Measurements from ENCODE around the gene ATP1A2.

Gene ATP1A2

DNA sequence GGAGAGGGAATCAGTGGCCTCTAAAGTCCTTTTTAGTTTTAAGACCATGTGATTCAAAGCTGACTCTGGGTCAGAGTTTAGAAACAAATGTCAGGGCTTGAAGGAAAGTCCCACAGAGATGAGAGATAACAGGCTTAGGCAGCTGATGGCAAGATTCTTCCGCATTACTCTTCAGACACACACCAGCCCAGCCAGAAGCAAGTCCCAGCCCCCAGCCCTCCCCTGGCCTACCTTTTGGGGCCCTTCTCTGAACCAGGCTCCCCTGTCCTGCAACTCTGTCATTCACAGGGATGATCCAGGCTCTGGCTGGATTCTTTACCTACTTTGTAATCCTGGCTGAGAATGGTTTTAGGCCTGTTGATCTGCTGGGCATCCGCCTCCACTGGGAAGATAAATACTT lies 61.7 kb downstream of the ATP1A2 start:
- DNase-seq (ENCODE audit: low spot score): no peak

DNA sequence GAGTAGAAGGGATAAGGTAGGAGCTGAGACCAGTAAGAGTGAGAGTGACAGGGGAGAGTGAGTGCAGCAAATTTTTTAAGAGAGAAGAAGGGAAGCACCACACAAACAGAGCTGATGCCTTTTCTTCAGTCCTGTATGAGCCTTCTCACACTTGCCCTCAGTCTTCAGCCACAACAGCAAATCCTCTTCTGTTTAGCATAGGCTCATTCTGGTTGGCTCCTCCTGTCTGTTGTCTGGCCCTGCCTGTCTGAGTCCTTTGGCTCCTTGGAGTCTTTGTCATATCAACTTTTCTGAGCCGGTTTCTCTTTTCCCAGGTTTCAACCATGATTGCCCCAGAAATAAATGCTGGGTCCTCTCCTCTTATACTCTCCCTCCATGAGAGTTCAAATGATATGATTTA lies 62.1 kb downstream of the ATP1A2 start:
- no peak for DNase-seq (ENCODE audit: low spot score)

DNA sequence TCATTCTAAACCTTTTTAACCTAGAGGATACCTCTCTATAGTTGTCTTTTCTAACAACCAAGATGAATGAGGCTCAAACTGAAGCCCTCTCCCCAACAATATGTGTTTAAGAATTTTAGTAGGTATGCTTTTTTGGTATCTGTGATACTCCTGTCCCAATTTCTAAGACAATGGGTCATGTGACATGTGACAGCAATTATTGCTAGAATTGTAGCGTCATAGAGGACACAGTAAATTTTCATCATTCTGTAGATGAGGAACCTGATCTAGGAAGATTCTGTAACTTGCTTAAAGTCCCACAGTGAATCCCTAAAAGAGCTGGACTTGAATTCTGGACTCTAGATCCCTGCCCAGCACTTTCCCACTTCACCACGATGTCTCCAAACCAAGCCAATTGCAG lies 63.2 kb downstream of the ATP1A2 start:
- DNase-seq (ENCODE audit: low spot score): no peak

DNA sequence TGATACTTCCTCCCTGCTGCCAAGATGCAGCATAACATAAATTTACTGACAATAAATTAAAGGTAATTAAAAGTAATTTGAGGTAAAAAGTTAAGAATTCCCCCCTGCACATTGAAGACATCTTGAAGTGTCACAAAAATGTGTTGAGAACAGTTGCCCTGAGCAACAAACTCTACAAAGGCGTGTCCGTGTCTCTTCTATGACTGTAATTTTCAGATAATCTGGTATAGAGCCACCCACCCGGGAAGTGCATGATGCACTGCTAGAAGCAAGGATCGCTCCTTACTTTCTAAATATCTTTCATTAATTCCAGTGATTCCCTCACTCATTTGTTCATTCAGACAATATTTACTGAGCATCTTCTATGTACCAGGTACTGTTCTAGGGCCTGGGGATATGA lies 63.8 kb downstream of the ATP1A2 start:
- no peak for DNase-seq (ENCODE audit: low spot score)

DNA sequence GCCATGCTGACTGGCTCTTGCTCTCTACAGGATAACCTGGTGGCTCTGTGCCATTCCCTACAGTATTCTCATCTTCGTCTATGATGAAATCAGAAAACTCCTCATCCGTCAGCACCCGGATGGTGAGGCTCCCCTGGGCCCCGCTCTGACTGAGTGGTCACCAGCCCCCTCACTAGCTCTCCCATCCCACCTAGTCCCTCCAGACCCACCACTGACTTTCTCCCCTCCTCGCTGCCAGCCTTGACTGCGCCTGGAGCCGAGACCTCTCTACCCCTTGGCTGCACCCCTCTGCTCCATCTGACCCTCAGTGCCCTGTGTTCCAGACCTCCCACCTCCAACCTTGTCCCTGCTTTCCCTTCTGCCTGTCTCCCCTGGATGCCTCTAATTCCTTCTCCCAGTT lies 70.7 kb downstream of the ATP1A2 start:
- DNase-seq (ENCODE audit: low spot score): no peak

DNA sequence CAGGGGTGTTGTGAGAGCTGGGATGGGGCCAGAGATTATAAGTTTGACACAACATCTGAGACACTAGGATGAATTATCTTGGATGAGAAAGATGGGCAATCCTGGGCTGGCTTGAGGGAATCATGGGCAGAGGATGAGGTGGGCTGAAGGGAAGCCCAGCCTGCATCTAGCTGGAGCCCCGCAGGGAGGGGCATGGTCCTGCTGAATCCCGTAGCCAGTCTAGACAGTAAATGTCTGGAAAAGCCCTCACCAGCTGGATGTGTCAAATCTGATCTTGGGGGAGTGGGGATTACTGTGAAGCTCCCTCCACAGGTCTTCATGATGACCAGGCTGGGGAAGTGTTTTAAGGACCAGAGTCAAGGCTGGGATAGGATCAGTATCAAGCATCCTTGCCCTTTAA lies 71.2 kb downstream of the ATP1A2 start:
- no peak for DNase-seq (ENCODE audit: low spot score)

DNA sequence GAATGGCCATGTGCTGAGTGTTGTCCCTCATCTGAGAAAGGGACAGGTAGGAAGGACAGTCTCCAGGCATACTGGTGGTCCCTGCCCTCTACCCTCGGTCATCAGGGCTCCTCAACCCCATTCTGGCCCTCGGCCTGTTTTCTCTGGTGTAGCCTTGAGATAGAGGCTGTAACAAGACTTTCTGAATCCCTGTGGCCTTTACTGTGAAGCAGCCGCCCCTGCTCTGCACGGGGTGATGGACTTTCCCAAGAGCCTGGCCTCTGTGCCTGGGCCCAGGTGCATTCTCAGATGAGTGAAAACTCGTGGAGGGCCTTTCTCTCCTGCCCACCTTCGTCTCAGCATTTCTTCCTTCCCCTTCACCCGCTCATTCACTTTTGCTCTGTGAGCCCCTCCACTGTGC lies 71.8 kb downstream of the ATP1A2 start:
- no peak for DNase-seq (ENCODE audit: low spot score)

DNA sequence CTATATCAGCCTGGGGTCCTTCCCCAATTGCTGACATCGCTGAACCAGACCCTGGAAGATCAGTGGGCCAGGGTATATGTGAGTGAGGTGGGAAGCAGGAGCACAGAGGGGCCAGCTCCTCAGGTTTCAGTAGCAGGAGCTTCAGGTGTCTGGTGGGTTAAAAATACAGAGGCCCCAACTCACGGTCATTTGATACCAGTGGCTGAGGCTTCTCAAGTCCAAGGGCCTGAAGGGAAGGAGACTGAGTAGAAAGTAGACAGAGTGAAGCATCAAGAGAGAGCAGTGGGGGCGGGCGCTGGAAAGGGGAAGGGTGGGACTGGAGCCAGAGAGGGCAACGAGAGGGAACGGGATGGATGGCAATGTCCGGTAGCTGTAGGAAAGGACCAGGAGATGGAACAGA lies 72.8 kb downstream of the ATP1A2 start:
- DNase-seq (ENCODE audit: low spot score): no peak

DNA sequence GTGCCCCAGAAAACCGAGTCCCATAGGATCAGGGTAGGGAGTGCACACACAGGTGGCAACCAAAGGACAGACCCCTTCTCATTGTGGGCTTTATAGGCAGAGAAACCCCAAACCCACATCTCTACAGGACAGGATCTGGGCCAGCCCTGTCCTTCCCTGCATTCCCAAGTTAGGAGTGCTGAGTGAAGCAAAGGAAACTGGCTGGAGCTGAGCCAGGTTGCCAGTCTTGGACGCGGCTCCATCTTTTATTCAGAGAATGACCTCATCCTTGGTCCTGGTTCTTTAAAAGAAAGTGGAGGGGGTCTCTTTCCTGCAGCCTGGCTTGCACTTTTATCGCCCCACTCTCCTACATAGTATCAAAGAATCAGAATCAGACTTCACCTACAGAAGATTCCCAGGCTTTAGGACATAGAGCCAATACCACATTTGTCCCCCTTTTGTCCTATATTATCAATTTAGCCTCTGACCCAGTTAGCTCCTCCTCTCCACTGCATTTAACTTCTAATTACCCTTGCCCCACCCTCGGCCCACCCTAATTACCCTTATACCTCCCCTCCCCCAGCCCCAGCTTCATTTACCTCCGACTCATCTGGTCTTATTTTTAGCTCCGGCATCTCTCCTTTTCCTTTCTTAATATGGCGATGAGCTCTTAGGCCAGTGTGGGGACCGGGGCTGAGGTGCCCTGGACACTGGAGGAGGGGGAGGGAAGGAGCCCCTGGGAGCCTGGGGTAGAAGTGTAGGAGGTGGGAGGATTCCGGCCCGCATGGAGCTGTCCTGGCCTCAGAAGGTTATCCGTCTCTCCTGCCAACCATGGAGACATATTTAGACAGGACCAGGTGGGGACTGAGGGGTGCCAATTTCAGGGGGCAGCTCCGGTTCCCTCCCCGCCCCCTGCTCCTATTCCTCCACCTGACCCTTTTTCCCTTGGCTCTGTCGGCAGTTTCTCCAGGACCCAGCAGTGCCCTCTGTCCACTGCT lies 74.4 kb downstream of the ATP1A2 start, which contains the start of gene CASQ1:
TSS of gene CASQ1 (plus strand) at position 927 of the 977 bp plus-strand sequence. CDS start 177 bp downstream, outside the sequence.
- no peak for DNase-seq (ENCODE audit: low spot score)

DNA sequence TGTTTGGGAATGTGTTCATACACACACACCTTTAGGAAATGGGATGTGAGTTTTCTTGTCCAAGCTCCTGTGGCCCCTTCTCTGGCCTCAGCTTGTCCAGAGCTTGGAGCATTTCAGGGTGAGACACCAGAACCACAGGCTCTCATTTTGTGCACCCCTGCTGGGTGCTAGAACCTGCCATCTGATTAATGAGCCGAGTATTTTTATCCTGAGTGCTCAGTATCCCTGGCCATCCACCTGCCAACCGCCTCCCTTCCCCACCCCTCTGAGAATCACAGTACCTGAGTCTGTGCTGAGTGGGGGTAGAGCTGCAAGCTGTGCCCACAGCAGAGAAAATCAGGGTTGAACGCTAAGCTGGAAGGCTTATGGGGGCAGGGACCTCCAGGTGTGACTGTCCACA lies 76.2 kb downstream of the ATP1A2 start:
- DNase-seq (ENCODE audit: low spot score): no peak

DNA sequence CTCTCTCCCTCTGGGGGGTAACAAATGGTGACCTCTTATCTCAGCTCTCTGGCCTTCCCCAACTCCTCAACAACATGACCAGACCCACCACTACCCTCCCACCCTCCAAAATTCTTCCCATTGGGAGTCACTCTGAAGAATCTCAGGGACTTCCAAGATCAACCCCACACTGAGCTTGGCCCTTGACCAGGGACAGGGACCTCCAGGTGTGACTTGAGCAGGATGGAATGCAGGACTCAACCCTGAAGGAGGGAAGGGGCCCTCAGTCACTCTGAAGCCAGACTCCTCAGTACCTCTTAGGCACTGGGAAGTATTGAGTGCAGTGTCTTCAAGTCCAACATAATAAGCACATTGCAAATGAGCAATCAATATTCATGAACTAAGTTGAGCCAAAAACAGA lies 76.7 kb downstream of the ATP1A2 start:
- DNase-seq (ENCODE audit: low spot score): no peak

Measured in HuH-7.5 (cell line).